Endothelial cell of umbilical vein (primary cell): ENCODE results near the gene PPP1R1A. TPM values are rescaled to one million over a fixed set of nuclear protein-coding genes. Genes with fewer than 3 reads are reported as not detected.

Source experiments
- BruUV-seq: library from RNA; stranded (reverse); fragments of 400-500 nt; replicated peaks from 2 replicates; lab custom pipeline; 2021; lab: Mats Ljungman, UMichigan
- CTCF ChIA-PET: fragments of 300-600, 350-600 bp; sonication (Branson Sonifier 250); formaldehyde crosslinking; loops from one replicate; lab custom pipeline; 2021; ENCODE audit warnings: antibody characterized with exemption, inconsistent platforms; lab: Charles Lee
- POLR2A ChIA-PET: fragments of 300-600, 350-600 bp; sonication (Branson Sonifier 250); formaldehyde crosslinking; loops from one replicate; lab custom pipeline; 2021; ENCODE audit warnings: antibody characterized with exemption, inconsistent platforms; lab: Charles Lee
- DNase-seq: peaks from one replicate; pipeline ENCODE4 v3.0.0-alpha.2; 2011; ENCODE audit warnings: low read depth, low spot score
- FAIRE-seq: peaks from 2 replicates; lab custom pipeline; 2011; peaks lifted over from hg19 to GRCh38; lab: Jason Lieb, UNC
- H2AFZ ChIP-seq: 2 replicates; pipeline ENCODE4 v1.6.0; 2012; ENCODE audit warnings: low read depth, low read length, control low read depth, inconsistent platforms
- H3K27ac ChIP-seq: 2 replicates; pipeline ENCODE4 v1.5.1; 2011; ENCODE audit warnings: low read depth, mild to moderate bottlenecking, control low read depth, low read length, moderate library complexity; ENCODE audit not compliant: insufficient read depth
- H3K27me3 ChIP-seq, 2 experiments: 2 replicates each; pipeline versions ENCODE4 v1.6.0 to v1.6.1; 2011; ENCODE audit warnings: low read length in 2 of 2, mixed read lengths in 1 of 2; ENCODE audit not compliant: control insufficient read depth in 2 of 2, insufficient read depth in 2 of 2
- H3K36me3 ChIP-seq, 2 experiments: 2 replicates in 1 of 2; 3 replicates in 1 of 2; pipeline ENCODE4 v1.5.1; 2011; ENCODE audit warnings: low read length in 2 of 2, mild to moderate bottlenecking in 1 of 2, moderate library complexity in 1 of 2; ENCODE audit not compliant: control insufficient read depth in 2 of 2, insufficient read depth in 2 of 2; ENCODE audit errors: extremely low read depth in 1 of 2
- H3K4me1 ChIP-seq: 3 replicates; pipeline ENCODE4 v1.5.1; 2011; ENCODE audit warnings: mild to moderate bottlenecking, low read length; ENCODE audit not compliant: control insufficient read depth, insufficient read depth; ENCODE audit errors: extremely low read depth
- H3K4me2 ChIP-seq: 2 replicates; pipeline ENCODE4 v1.6.1; 2011; ENCODE audit warnings: low read length, control low read depth, mixed read lengths; ENCODE audit not compliant: insufficient read depth
- H3K4me3 ChIP-seq, 3 experiments: fragments of 200-600 bp in 1 of 3; sonication (generic), shearing (Covaris generic) in 1 of 3; replicated peaks in 1 of 3; 2 replicates each; pipeline ENCODE4 v1.5.1; 2011 to 2016; ENCODE audit warnings: control low read depth in 3 of 3, low read length in 3 of 3, mild to moderate bottlenecking in 2 of 3, inconsistent platforms in 1 of 3, low read depth in 1 of 3, moderate library complexity in 1 of 3; ENCODE audit not compliant: insufficient read depth in 1 of 3
- H3K79me2 ChIP-seq: 2 replicates; pipeline ENCODE4 v1.6.0; 2012; ENCODE audit warnings: low read length, inconsistent platforms; ENCODE audit not compliant: control insufficient read depth, insufficient read depth
- H3K9ac ChIP-seq: replicated peaks from 2 replicates; pipeline ENCODE3; 2011; ENCODE audit warnings: low read length, control low read depth; ENCODE audit not compliant: insufficient read depth; ENCODE audit errors: extremely low read depth
- H3K9me1 ChIP-seq: replicated peaks from 3 replicates; pipeline ENCODE4 v1.6.0; 2011; ENCODE audit warnings: mild to moderate bottlenecking, low read length; ENCODE audit not compliant: control insufficient read depth, insufficient read depth; ENCODE audit errors: extremely low read depth
- H3K9me3 ChIP-seq: replicated peaks from 2 replicates; pipeline ENCODE4 v1.5.1; 2012; ENCODE audit warnings: low read length, inconsistent platforms; ENCODE audit not compliant: control insufficient read depth, insufficient read depth
- H4K20me1 ChIP-seq: replicated peaks from 2 replicates; pipeline ENCODE3; 2011; ENCODE audit warnings: mild to moderate bottlenecking, low read length; ENCODE audit not compliant: control insufficient read depth, insufficient read depth; ENCODE audit errors: extremely low read depth
- EZH2 ChIP-seq: IDR thresholded peaks from 2 replicates; pipeline ENCODE4 v1.6.1; 2012; ENCODE audit warnings: borderline replicate concordance, low read depth, mild to moderate bottlenecking, moderate library complexity, low read length, inconsistent platforms; ENCODE audit not compliant: severe bottlenecking
- dilution Hi-C: fragments of 300-500 bp; cut with MboI; formaldehyde crosslinking; loops from one replicate; pipeline ENCODE4 v1.15.0; 2019; ENCODE audit warnings: low sequenced_read_pairs; ENCODE audit not compliant: extremely low pct_ligation_motif_present
- intact Hi-C: fragments of 100-400 bp; cut with micrococcal nuclease; formaldehyde crosslinking; loops from one replicate; pipeline ENCODE4 v1.10.0; 2022
- polyA plus RNA-seq, 4 experiments: library from polyadenylated mRNA; depleted of rRNA in 3 of 4; stranded (reverse) in 3 of 4; unstranded in 1 of 4; fragments of >200 nt; gene quantifications; 2 replicates each; pipeline versions ENCODE4 v1.2.1 to v1.2.3, GENCODE V29; 2011 to 2012; ENCODE audit warnings: missing spikeins in 1 of 4
- total RNA-seq: library from RNA; stranded (reverse); gene quantifications from 2 replicates; pipeline ENCODE4 v1.2.3, GENCODE V29; 2021
- TF ChIP-seq, protein P1 (sequence below), 2 donors: IDR thresholded peaks; 1 replicate in 1 of 2; 2 replicates in 1 of 2; pipeline ENCODE4 v1.5.1; 2011; ENCODE audit warnings: low read length in 2 of 2, mild to moderate bottlenecking in 2 of 2, moderate library complexity in 2 of 2, control low read depth in 1 of 2, inconsistent platforms in 1 of 2, low read depth in 1 of 2; ENCODE audit not compliant: insufficient read depth in 1 of 2; ENCODE audit errors: extremely low read depth in 1 of 2
- TF ChIP-seq, protein P2 (sequence below): IDR thresholded peaks from 2 replicates; pipeline ENCODE4 v1.6.1; 2011; ENCODE audit not compliant: insufficient read depth, insufficient read length

Gene PPP1R1A
- total and polyA plus RNA-seq, 2 donors (not counting 3 experiments of a cell fraction or from before 2014, with no cell fraction given) = not detected

DNA sequence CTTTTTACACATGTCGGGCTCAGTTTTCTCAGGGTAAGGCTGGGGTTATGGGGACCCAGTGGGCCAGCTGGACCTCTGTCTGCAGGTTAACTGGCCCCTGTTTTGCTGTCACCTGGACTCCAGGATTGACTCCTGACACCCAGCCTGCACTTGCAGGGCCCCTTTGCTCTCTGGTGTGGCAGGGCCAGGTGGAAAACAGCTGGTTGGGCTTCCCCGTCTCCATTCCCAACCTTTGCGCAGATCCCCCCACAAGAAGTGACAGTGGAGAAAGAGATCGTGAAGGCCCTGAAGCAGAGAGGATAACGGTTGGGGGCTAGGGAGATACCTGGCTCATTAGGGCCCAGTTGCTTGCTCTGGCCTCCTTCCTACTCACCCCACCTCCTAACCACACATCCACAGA lies 1.5 kb upstream of the PPP1R1A start:
- dilution Hi-C loops = no loop called here
- Histone ChIP-seq H3K36me3 (no peaks in the 10 kb centered on the region), H3K4me3 (no peak overlapping the region), H3K4me2 (no peak overlapping the region), H3K27me3 (peaks cover 51 to 57% of the 10 kb centered on the region in 2 experiments), H3K9ac (no peak overlapping the region), H3K9me1 (no peaks in the 10 kb centered on the region), H3K9me3 (no peaks in the 10 kb centered on the region), H4K20me1 (no peaks in the 10 kb centered on the region), H2AFZ (no peak overlapping the region), H3K79me2 (no peaks in the 10 kb centered on the region), H3K27ac (no peak overlapping the region), H3K4me1 (no peaks in the 10 kb centered on the region)
- CTCF ChIA-PET = interaction anchor here (1.7 kb wide), 1 partner anchor 14 kb away, joined by 4 read pairs; no protein-coding TSS in a partner anchor
- DNase-seq = no peak
- POLR2A ChIA-PET = no interaction called here
- no TSS peak for BruUV-seq
- intact Hi-C loops = no loop called here
- TF ChIP-seq, protein P1, sequence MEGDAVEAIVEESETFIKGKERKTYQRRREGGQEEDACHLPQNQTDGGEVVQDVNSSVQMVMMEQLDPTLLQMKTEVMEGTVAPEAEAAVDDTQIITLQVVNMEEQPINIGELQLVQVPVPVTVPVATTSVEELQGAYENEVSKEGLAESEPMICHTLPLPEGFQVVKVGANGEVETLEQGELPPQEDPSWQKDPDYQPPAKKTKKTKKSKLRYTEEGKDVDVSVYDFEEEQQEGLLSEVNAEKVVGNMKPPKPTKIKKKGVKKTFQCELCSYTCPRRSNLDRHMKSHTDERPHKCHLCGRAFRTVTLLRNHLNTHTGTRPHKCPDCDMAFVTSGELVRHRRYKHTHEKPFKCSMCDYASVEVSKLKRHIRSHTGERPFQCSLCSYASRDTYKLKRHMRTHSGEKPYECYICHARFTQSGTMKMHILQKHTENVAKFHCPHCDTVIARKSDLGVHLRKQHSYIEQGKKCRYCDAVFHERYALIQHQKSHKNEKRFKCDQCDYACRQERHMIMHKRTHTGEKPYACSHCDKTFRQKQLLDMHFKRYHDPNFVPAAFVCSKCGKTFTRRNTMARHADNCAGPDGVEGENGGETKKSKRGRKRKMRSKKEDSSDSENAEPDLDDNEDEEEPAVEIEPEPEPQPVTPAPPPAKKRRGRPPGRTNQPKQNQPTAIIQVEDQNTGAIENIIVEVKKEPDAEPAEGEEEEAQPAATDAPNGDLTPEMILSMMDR (IDR thresholded peaks at IDR 0.05; ENCODE audit: extremely low read depth in 1 of 2, insufficient read depth in 1 of 2, low read depth in 1 of 2, low read length in 2 of 2) = no peak
- FAIRE-seq = no peak

DNA sequence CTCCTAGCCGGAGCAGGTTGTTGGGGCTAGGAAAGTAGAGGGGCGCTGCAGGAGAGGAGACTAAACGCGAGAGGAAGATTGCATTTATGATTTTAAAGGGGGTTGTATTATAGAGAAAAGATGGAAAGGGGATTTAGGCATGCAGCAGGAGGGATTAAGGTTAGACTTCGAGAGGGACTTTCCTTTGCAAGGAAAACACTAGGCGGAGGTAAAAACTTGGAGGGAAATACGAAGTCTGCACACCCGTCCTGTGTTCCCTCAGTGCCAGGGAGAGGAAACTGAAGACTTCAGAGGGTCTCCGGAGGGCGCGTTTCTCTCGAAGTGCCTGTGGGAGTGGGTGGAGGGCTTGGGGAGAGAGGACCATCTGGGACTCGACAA lies 420 bp upstream of the PPP1R1A start:
- no TSS peak for BruUV-seq
- Histone ChIP-seq H3K4me3 (no peak overlapping the region), H3K27me3 (peaks cover 49 to 54% of the 10 kb centered on the region in 2 experiments), H3K4me1 (no peaks in the 10 kb centered on the region), H3K27ac (no peak overlapping the region), H3K9me3 (no peaks in the 10 kb centered on the region), H4K20me1 (no peaks in the 10 kb centered on the region), H3K79me2 (no peaks in the 10 kb centered on the region), H3K36me3 (no peaks in the 10 kb centered on the region), H3K9ac (no peak overlapping the region), H3K4me2 (no peak overlapping the region), H3K9me1 (no peaks in the 10 kb centered on the region), H2AFZ (no peak overlapping the region)
- DNase-seq (no peak), FAIRE-seq (no peak)
- TF ChIP-seq, protein P2, sequence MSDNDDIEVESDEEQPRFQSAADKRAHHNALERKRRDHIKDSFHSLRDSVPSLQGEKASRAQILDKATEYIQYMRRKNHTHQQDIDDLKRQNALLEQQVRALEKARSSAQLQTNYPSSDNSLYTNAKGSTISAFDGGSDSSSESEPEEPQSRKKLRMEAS = no peak
- peak; percentile 83 for TF ChIP-seq EZH2
- intact Hi-C loops (no loop called here), dilution Hi-C loops (no loop called here)
- ChIA-PET POLR2A (no interaction called here), CTCF (no interaction called here)
